GM19328 (cell line): ENCODE data around the gene DYNC2H1.

Experiments used
- ATAC-seq: cut with Tn5 transposase; IDR thresholded peaks from one replicate; pipeline ENCODE4 v1.9.1; 2021; ENCODE audit warnings: mild to moderate bottlenecking, moderate library complexity; ENCODE audit not compliant: unreplicated experiment

DYNC2H1 gene

DNA sequence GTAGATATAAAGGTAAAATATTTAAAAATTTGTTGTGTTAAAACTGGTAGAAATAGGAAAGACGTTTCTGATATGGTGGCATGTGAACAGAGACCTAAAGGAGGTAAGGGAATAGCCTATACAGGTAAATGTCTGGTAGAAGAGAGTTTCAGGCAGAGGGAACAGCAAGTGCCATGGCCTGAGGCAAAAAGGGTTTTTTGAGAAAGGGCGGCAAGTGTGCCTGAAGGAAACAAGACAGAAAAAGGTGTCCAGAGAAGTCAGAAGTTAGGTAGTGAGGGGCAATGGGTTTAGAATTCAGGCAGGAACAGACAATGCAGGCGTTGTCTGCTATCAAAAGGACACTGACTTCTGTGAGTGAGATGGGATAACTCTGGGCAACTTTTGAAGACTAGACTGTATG is 339.7 kb downstream of the DYNC2H1 start:
- ATAC-seq, result no peak

GRCh38 chr11:103450241-103450640 is 341.0 kb downstream of the DYNC2H1 start:
- no peak for ATAC-seq

GRCh38 chr11:103453126-103453525 is 343.9 kb downstream of the DYNC2H1 start:
- no peak for ATAC-seq

- no peak for ATAC-seq
These were observed 344.9 kb downstream of the DYNC2H1 start for GRCh38 chr11:103453915-103454709.

GRCh38 chr11:103464420-103464819 is 355.2 kb downstream of the DYNC2H1 start:
- ATAC-seq, result no peak

GRCh38 chr11:103465555-103466140 is 356.4 kb downstream of the DYNC2H1 start:
- ATAC-seq, result no peak

DNA sequence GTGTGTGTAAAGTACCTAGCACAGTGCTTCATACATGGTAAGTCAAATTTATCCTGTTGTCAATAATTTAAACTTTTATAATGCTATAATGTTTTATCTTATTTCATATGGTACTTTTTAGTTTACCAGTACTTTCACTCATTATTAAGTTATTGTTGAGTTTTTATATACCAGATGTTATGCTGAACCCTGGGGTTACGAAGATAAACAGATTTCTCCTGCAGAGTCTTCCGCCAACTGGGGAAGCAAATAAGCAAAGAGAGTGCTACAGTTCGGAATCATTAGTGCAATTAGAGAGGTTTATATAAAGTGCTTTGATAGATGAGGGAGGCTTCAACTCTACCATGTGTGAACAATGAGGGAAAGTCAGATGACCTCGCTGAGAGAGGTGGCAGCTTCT is 362.3 kb downstream of the DYNC2H1 start:
- no peak for ATAC-seq

- ATAC-seq, result no peak
These were observed 367.6 kb downstream of the DYNC2H1 start for GRCh38 chr11:103476874-103477273.

DNA sequence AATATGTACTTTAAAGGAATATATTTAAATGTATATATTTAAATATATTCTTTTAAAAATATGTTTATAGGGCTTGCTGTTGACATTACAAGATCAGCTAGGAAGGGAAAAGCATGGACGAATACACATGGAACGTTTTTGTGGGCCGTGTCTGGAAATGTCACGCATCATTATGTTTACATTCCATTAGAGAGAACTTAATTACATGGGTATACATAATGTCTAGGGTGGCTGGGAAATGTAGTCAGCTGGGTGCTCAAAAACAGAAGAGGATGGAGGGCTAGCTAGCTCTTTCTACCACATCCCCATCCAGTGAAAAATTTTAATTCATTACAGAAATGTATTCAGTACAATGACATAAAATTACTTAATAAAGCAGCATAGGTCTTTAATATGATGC is 371.2 kb downstream of the DYNC2H1 start:
- ATAC-seq, result no peak

DNA sequence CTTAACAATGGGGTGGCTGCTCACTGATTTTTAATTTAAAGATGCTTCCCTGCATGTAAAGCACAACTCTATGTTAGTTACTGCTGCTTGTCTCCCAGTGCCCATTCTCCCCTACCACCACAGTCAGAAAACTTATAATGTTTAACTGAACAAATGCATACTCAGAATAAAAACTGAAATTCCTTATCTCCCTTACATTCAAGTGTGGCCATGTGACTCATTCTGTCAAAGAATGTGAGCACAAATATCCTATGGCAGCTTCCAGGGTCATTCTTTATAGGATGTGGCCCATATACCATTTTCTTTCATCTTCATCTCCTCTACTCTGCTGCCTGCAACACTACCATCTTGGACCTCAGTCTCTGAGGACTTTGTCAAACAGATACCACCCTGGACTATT is 374.8 kb downstream of the DYNC2H1 start:
- ATAC-seq, result no peak

DNA sequence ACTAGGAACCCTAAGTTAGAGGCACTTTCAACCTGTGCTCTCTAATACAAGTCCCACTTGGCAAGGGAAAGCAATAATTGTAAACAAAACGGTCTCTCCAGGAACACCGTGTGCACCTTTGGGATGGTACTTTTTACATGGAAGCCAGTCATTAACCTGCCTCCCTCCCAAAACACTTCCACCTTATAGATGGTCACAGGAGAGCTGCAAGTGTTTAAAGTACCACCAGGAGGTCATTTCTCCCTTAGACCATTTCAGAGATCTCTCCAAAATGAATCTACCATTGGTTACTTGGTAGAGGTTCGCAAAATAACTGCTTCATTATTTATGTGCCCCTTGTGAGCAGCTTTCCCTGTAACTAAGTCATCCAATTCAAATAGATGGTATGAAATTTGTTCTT is 375.3 kb downstream of the DYNC2H1 start:
- ATAC-seq, result no peak

DNA sequence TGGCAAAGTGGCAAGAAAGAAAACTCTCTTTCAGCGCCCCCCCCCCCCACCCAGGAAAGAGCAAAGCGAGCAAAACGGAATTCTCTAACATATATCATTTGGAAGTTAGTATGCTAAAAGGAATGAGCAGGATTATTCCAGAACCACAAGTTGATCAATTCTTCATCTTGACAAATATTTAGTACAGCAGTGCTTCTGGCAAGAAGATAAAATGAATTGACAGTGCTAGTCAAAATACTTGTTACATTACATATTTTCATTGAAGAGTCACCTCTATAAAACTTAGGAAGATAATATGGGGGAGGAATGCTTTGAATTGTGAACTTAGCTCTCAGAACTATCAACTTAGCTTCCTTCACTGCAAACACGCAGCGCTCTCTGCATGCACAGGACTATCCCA is 377.4 kb downstream of the DYNC2H1 start:
- no peak for ATAC-seq

DNA sequence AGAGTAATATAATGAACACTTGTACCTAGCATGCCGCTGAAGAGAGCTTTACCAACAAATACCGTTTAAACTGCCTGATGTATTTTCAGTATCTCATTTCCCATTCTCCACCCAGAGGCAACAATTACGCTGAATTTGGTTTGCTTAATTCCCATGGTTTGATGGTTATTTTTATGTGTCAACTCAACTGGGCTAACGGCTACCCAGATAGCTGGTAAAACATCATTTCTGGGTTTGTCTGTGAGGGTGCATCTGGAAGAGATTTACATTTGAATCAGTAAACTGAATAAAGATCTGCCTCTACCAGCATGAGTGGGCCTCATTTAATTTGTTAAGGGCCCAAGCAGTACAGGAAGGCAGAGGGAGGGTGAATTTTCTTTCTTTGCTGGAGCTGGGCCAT is 377.9 kb downstream of the DYNC2H1 start:
- no peak for ATAC-seq

- ATAC-seq, result no peak
These were observed 378.8 kb downstream of the DYNC2H1 start for GRCh38 chr11:103488031-103488461.

GRCh38 chr11:103488579-103488978 is 379.4 kb downstream of the DYNC2H1 start:
- no peak for ATAC-seq

DNA sequence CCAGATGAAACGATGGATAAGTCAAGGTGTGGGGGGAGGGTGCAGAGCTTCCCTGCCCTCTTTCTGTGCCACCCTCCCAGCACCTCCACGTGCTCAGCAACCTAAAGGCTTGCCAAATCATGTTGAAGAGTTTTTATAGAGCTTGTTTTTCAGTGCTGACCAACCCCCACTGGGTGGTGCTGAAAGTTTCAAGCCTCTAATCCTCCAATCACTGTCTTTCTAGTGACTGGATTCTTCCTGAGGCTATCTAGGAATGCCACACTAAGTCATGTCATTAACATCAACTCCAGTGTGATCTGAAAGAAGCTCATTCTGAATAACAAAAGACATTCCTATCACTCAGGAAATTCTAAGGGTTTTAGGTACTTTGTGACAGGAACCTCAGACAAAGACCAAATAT is 382.6 kb downstream of the DYNC2H1 start:
- ATAC-seq, result no peak

- ATAC-seq, result no peak
These were observed 385.3 kb downstream of the DYNC2H1 start for GRCh38 chr11:103494491-103494890.

DNA sequence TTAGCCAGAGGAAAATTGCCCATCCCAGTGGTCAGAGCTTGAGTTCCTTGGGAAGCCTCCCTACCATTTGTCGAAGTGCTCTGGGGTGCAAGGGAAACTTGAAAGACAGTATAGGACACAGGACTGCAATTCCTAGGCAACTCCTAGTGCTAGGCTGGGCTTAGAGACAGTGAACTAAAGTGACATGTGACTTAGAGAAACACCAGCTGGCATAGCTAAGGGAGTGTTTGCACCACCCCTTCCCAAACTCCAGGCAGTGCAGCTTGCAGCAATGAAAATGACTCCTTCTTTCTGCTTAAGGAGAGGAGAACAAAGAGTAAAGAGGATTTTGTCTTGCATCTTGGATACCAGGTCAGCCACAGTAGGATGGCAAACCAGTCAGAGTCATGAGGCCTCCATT is 388.0 kb downstream of the DYNC2H1 start:
- ATAC-seq, result no peak

DNA sequence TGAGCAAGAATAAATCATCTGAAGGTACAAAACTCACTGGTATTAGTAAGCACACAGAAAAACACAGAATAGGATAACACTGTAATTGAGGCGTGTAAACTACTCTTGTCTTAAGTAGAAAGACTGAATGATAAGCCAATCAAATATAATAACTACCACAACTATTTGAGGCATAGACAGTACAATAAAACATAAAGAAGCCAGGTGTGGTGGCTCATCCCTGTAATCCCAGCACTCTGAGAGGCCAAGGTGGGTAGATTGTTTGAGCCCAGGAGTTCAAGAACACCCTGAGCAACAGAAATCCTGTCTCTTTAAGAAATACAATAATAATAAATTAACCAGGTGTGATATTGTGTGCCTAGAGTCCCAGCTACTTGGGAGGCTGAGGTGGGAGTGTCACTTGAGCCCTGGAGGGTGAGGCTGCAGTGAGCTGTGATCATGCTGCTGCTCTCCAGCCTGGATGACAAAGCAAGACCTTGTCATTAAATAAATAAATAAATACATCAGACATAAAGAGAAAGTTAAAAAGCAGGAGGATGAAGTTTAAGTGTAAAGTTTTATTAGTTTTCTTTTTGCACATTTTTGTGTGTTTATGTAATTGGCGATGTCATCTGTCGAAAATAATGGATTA is 390.6 kb downstream of the DYNC2H1 start:
- ATAC-seq, result no peak

GRCh38 chr11:103515283-103515682 is 406.1 kb downstream of the DYNC2H1 start:
- no peak for ATAC-seq

DNA sequence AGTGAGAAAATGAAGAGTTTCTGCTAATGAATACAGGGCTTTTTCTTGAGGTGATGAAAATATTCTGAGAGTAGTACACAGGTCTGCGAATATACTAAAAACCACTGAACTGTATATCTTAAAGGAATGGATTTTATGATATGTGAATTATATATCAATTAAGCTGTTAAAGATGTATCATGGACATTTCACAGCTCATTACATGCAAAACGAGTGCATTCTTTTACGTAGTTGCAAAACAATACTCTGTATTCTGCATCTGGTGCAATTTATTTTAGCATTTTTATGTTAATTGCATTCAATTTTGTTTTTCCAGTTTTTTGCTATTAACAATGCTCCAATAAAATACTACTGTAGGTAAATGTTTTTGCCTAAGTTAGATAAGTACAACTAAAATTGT is 411.6 kb downstream of the DYNC2H1 start:
- no peak for ATAC-seq

DNA sequence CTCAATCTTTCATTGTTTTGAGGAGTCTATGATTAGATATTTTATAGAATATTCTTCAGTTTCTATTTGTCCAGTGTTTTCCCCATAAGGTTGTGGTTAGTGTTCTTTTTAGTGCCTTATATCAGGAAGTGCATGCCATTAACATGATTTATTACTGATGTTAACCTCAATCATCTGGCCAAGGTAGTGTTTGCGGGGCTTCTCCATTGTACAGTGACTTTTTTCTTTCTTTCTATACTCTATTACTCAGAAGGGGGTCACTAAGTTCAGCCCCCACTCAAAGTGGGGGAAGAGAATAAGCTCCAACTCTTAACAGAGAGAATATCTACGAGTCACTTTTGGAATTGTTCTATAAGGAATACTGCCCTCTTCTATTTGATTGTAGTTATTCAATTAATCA is 415.8 kb downstream of the DYNC2H1 start:
- no peak for ATAC-seq
